Pancreas (tissue), 10 donors: ENCODE results near the gene HNRNPA3. TPM values are rescaled to one million over a fixed set of nuclear protein-coding genes. Genes with fewer than 3 reads are reported as not detected.

ENCODE experiments used
- ATAC-seq, 4 donors: fragments of 200-7000 bp; cut with Tn5 transposase; one replicate each; pipeline versions ENCODE4 v1.8.0 to v1.9.1; 2020; ENCODE audit warnings: mild to moderate bottlenecking in 4 of 4, moderate library complexity in 4 of 4
- DNase-seq, 6 donors: peaks; one replicate each; pipeline ENCODE4 v3.0.0-alpha.2; 2020
- FAIRE-seq: peaks from 2 replicates; lab custom pipeline; 2012; peaks lifted over from hg19 to GRCh38; lab: Jason Lieb, UNC
- H3K27ac ChIP-seq, 4 donors: fragments of 200-600 bp; sonication (generic); 1 replicate in 3 of 4; 2 replicates in 1 of 4; pipeline versions ENCODE4 v1.5.0 to v1.8.0; 2020
- H3K27me3 ChIP-seq, 4 donors: fragments of 200-600 bp; one replicate each; pipeline ENCODE4 v1.8.0; 2021
- H3K36me3 ChIP-seq, 3 donors: fragments of 200-600 bp; sonication (generic) in 1 of 3; one replicate each; pipeline versions ENCODE4 v1.5.0 to v1.8.0; 2020 to 2021
- H3K4me1 ChIP-seq, 3 donors: fragments of 200-600 bp; one replicate each; pipeline ENCODE4 v1.8.0; 2021
- H3K4me3 ChIP-seq, 4 donors: fragments of 200-600 bp; sonication (generic) in 2 of 4; one replicate each; pipeline versions ENCODE4 v1.5.0 to v1.8.0; 2020 to 2021
- H3K9me3 ChIP-seq, 4 donors: fragments of 200-600 bp; one replicate each; pipeline ENCODE4 v1.8.0; 2021
- CTCF ChIP-seq, 4 donors: fragments of 200-600 bp; sonication (generic) in 3 of 4; IDR thresholded peaks; one replicate each; pipeline versions ENCODE4 v1.5.0 to v1.8.0; 2021; ENCODE audit warnings: antibody characterized with exemption in 4 of 4
- whole genome bisulfite sequencing, 2 donors: extraction: QIAGEN DNeasy Blood & Tissue Kit; methylation state at CpG; one replicate each; pipeline ENCODE4 v1.1.7; 2013; 5-methylcytosine and 5-hydroxymethylcytosine counted together
- intact Hi-C, 3 donors: fragments of 100-400 bp; cut with DNase I; formaldehyde crosslinking; loops; one replicate each; pipeline versions ENCODE4 v1.11.1 to v1.14.2; 2022
- polyA plus RNA-seq, 2 donors: library from polyadenylated mRNA; stranded (reverse); fragments of 200-250 nt; gene quantifications; one replicate each; pipeline ENCODE4 v1.2.3, GENCODE V29; 2013
- total RNA-seq, 6 donors: library from RNA; stranded (reverse); fragmentation: NEBNext Ultra II Directional in 4 of 6; extraction: Animal tissue kit (Norgen Biotek cat#: 25700) in 4 of 6; gene quantifications; one replicate each; pipeline versions ENCODE4 v1.2.1 to v1.2.4, GENCODE V29; 2021 to 2023
- donor health status: healthy with polysubstance abuse.
- donor health status: DM: no; HTN: no; CAD: no; lungs with moderate emphysema.
- donor health status: DM: no; HTN: no; CAD: no.
- donor health status: control.
- donor health status: control.
- donor health status: Bipolar disorder and iron deficiency.
- donor health status: DM: yes; HTN: yes; CAD: no.
- donor health status: DM: no; HTN: no; CAD: no.
- donor health status: DM: no; HTN: no; CAD: no.
- donor health status: DM: yes; HTN: yes; CAD: no.

HNRNPA3 gene
- total and polyA plus RNA-seq, 8 donors, result 30.3 to 96.8 (median 70.0) TPM

DNA sequence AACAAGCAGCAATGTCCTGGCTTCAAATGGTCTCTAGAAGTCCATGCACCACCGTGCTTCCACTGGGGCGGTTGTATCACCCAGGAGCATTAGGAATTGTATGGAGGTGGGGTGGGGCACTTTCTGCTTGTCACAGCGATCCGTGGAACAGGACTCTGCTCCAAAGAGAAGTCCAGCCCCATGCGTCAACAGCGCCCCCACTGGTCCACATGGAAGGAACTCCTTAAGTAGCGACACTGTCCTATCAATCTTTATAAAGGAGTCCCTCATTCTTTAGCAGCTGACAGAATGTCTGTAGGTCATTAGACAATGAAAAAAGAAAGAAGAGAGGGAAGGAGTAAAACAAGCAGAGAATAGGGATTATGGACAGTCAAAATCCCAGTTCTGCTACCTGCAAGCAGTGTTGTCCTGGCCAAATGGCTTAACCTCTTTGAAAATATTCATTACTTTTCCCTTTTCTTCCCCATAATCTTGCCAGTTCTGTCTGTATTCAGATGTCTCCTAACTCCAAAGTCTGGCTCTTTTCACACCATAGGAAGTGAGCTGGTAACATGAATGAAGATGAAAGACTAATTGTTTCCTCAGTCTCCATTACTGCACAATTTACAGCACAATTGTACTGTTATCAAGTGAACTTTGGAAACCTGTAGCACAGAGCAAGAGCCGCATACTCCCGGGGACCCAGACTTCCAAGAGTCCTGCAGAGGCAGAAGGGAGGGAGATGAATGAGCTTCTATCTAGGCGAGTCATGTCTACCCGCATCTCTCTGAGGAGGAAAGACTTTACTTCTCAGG lies 42.0 kb downstream of the HNRNPA3 start:
- DNase-seq, result peak in 3 of 6 donors; percentile 26 to 67 (median 52)
- Histone ChIP-seq H3K9me3 (no peaks in the 10 kb centered on the region), H3K4me3 (no peak overlapping the region), H3K27me3 (no peaks in the 10 kb centered on the region), H3K4me1 (peaks cover 29 to 65% (median 51%) of the 10 kb centered on the region in 3 donors), H3K27ac (no peak overlapping the region), H3K36me3 (no peaks in the 10 kb centered on the region)
- intact Hi-C loops, result no loop called here
- peak in 1 of 4 donors; percentile 15 for TF ChIP-seq CTCF (IDR thresholded peaks at IDR 0.05)
- ATAC-seq, result peak in 3 of 4 donors; percentile 50 to 72 (median 69)
- WGBS, 2 donors, result 39 to 51% methylated on average over 11 of the region's 11 CpGs
- no peak for FAIRE-seq

DNA sequence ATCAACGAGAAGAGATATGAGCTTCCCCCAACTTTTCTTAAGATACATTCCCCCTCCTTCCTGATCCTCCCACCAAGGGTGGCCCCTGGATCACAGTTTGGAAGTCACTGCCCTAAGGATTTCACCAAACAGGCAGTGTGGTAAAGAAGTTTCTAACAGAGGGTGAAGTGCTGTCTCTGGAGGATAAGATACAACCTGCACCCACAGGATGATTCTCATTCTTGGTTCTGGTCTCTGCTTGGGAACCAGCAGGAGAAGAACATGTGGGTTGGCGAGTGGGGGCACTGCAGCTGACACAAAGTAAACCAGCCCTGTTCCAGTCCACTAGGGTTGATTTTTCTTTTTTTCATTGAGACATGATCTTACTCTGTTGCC lies 42.6 kb downstream of the HNRNPA3 start:
- H3K9me3 ChIP-seq, result no peaks in the 10 kb centered on the region
- intact Hi-C loops, result no loop called here
- peaks cover 34 to 69% (median 52%) of the 10 kb centered on the region in 3 donors for H3K4me1 ChIP-seq
- DNase-seq, result no peak
- no peaks in the 10 kb centered on the region for H3K27me3 ChIP-seq
- H3K4me3 ChIP-seq, result no peak overlapping the region
- WGBS, 2 donors, result 34 to 36% methylated on average over 2 of the region's 2 CpGs
- no peak overlapping the region for H3K27ac ChIP-seq
- no peak for FAIRE-seq
- peak in 2 of 4 donors; percentile 2 to 8 for ATAC-seq
- TF ChIP-seq CTCF (IDR thresholded peaks at IDR 0.05), result no peak
- H3K36me3 ChIP-seq, result no peaks in the 10 kb centered on the region

- no peak for FAIRE-seq
- WGBS, 2 donors, result 64 to 86% methylated on average over 2 of the region's 2 CpGs
Observed at GRCh38 chr2:177256026-177256425, 43.4 kb downstream of the HNRNPA3 start.

GRCh38 chr2:177256695-177257094 lies 44.1 kb downstream of the HNRNPA3 start:
- no peak overlapping the region for H3K4me3 ChIP-seq
- WGBS, 2 donors, result 40 to 70% methylated on average over 3 of the region's 3 CpGs
- H3K27ac ChIP-seq, result no peak overlapping the region
- intact Hi-C loops, result no loop called here
- TF ChIP-seq CTCF (IDR thresholded peaks at IDR 0.05), result no peak
- H3K27me3 ChIP-seq, result no peaks in the 10 kb centered on the region
- no peak for ATAC-seq
- no peak for DNase-seq
- no peaks in the 10 kb centered on the region for H3K9me3 ChIP-seq
- H3K4me1 ChIP-seq, result peaks cover 45 to 79% (median 59%) of the 10 kb centered on the region in 3 donors
- no peaks in the 10 kb centered on the region for H3K36me3 ChIP-seq
- no peak for FAIRE-seq

More at GRCh38 chr2:177256026-177256425, 43.4 kb downstream of the HNRNPA3 start:
- TF ChIP-seq CTCF (IDR thresholded peaks at IDR 0.05), result no peak
- H3K9me3 ChIP-seq, result no peaks in the 10 kb centered on the region
- no peaks in the 10 kb centered on the region for H3K36me3 ChIP-seq
- no peak overlapping the region for H3K4me3 ChIP-seq
- ATAC-seq (no peak), DNase-seq (no peak)
- no peaks in the 10 kb centered on the region for H3K27me3 ChIP-seq
- H3K27ac ChIP-seq, result no peak overlapping the region
- intact Hi-C loops, result no loop called here
- H3K4me1 ChIP-seq, result peaks cover 38 to 77% (median 52%) of the 10 kb centered on the region in 3 donors

GRCh38 chr2:177257471-177257870 lies 44.9 kb downstream of the HNRNPA3 start:
- Histone ChIP-seq H3K4me3 (no peak overlapping the region), H3K36me3 (no peaks in the 10 kb centered on the region), H3K27me3 (no peaks in the 10 kb centered on the region), H3K27ac (no peak overlapping the region), H3K4me1 (peaks cover 45 to 76% (median 53%) of the 10 kb centered on the region in 3 donors), H3K9me3 (no peaks in the 10 kb centered on the region)
- WGBS, 2 donors, result 70 to 71% methylated on average over 5 of the region's 5 CpGs
- ATAC-seq, result no peak
- no peak for TF ChIP-seq CTCF (IDR thresholded peaks at IDR 0.05)
- DNase-seq, result no peak
- intact Hi-C loops, result no loop called here
- no peak for FAIRE-seq
